T-cell (primary cell): Measurements from ENCODE around the gene MGA. TPM values are rescaled to one million over a fixed set of nuclear protein-coding genes. Genes with fewer than 3 reads are reported as not detected.

Source experiments
- ATAC-seq, 4 experiments: fragments of 200-7000 bp in 3 of 4; fragments of 150-1000 bp in 1 of 4; cut with Tn5 transposase; replicated peaks in 1 of 4; 1 replicate in 3 of 4; 2 replicates in 1 of 4; pipeline ENCODE4 v1.10.0; 2021; ENCODE audit warnings: moderate library complexity in 3 of 4, mild to moderate bottlenecking in 2 of 4, moderate number of reproducible peaks in 1 of 4
- CTCF ChIA-PET, 2 donors: fragments of 300-600 bp; sonication (Branson Sonifier 250); formaldehyde crosslinking; loops; one replicate each; lab custom pipeline; 2022; ENCODE audit warnings: antibody characterized with exemption in 2 of 2; lab: Charles Lee
- POLR2A ChIA-PET, 2 donors: fragments of 300-600 bp; sonication (Branson Sonifier 250); formaldehyde crosslinking; loops; one replicate each; lab custom pipeline; 2022; ENCODE audit warnings: antibody characterized with exemption in 2 of 2; lab: Charles Lee
- DNase-seq, 35 experiments: peaks; one replicate each; pipeline versions ENCODE4 v3.0.0 to v3.0.0-alpha.2; 2013 to 2023
- H3K27ac ChIP-seq: one replicate; pipeline ENCODE4 v1.5.1; 2013; ENCODE audit warnings: low read length
- H3K27me3 ChIP-seq, 2 experiments: replicated peaks in 1 of 2; 1 replicate in 1 of 2; 2 replicates in 1 of 2; pipeline versions ENCODE4 v1.6.1 to v1.7.0; 2013; ENCODE audit warnings: low read length in 1 of 2, mixed read lengths in 1 of 2; ENCODE audit not compliant: control insufficient read depth in 2 of 2, insufficient read depth in 2 of 2; ENCODE audit errors: extremely low read depth in 1 of 2
- H3K36me3 ChIP-seq, 2 donors: 1 replicate in 1 of 2; 2 replicates in 1 of 2; pipeline versions ENCODE4 v1.6.1 to v1.7.0; 2013; ENCODE audit warnings: low read length in 1 of 2; ENCODE audit not compliant: control insufficient read depth in 2 of 2, insufficient read depth in 1 of 2; ENCODE audit errors: extremely low read depth in 1 of 2
- H3K4me1 ChIP-seq, 2 experiments: 1 replicate in 1 of 2; 2 replicates in 1 of 2; pipeline versions ENCODE4 v1.6.1 to v1.7.0; 2013; ENCODE audit warnings: low read length in 2 of 2, mixed read lengths in 1 of 2; ENCODE audit not compliant: insufficient read depth in 2 of 2, control insufficient read depth in 1 of 2; ENCODE audit errors: extremely low read depth in 1 of 2
- H3K4me3 ChIP-seq, 2 donors: 1 replicate in 1 of 2; 2 replicates in 1 of 2; pipeline versions ENCODE4 v1.5.1 to v1.7.0; 2013; ENCODE audit warnings: mild to moderate bottlenecking in 2 of 2, low read length in 1 of 2, moderate library complexity in 1 of 2; ENCODE audit not compliant: control insufficient read depth in 1 of 2; ENCODE audit errors: extremely low read depth in 1 of 2
- H3K9me3 ChIP-seq: 2 replicates; pipeline ENCODE4 v1.7.0; 2013
- H3K27ac Mint-ChIP-seq, 2 donors: one replicate each; pipeline ENCODE4 v1.8.0; 2020 to 2021; ENCODE audit warnings: mild to moderate bottlenecking in 2 of 2, mixed read lengths in 2 of 2
- H3K27me3 Mint-ChIP-seq, 2 donors: one replicate each; pipeline ENCODE4 v1.8.0; 2021 to 2022; ENCODE audit warnings: mixed read lengths in 2 of 2
- H3K36me3 Mint-ChIP-seq: one replicate; pipeline ENCODE4 v1.8.0; 2021; ENCODE audit warnings: mixed read lengths
- H3K4me1 Mint-ChIP-seq, 3 donors: one replicate each; pipeline ENCODE4 v1.8.0; 2020 to 2022; ENCODE audit warnings: mixed read lengths in 3 of 3, mild to moderate bottlenecking in 1 of 3
- H3K4me3 Mint-ChIP-seq, 3 donors: one replicate each; pipeline ENCODE4 v1.8.0; 2020 to 2022; ENCODE audit warnings: mild to moderate bottlenecking in 3 of 3, mixed read lengths in 3 of 3, moderate library complexity in 3 of 3
- H3K9me3 Mint-ChIP-seq, 3 donors: one replicate each; pipeline ENCODE4 v1.8.0; 2020 to 2022; ENCODE audit warnings: mixed read lengths in 3 of 3
- WGBS: methylation state at CpG from one replicate; pipeline ENCODE4 v1.1.5; 2013; ENCODE audit warnings: missing lambda C conversion rate; ENCODE audit not compliant: insufficient coverage; 5-methylcytosine and 5-hydroxymethylcytosine counted together
- total RNA-seq, 35 experiments: library from RNA in 6 of 35; stranded (reverse) in 6 of 35; fragments of 120-200 nt in 1 of 35; gene quantifications; one replicate each; pipeline versions ENCODE4 v1.2.1 to v1.2.4 and lab custom pipeline; 2013 to 2026

Gene MGA
- total RNA-seq, 5 donors from 2014 or later (not counting 1 experiment from before 2014, with no cell fraction given) = 49.7 to 58.7 (median 54.7) TPM

DNA sequence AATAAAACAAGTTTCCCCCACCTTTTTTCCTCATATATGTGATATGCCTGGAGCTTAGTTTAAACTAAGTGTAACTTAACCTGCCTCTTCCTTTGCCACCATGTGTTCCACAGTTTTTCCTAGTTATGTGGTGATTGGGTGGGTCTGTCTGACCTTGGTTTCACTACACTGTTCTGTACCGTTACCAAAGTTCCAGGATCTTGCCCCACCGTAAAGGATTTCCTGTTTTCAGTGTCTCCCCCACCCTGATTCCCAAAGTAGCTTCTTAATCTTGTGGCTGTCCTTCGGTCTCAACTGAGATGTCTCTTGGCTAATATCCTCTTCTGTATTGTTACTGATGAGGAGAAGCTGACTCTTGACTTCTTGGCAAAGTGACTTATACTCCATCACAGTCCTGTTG, 6.4 kb upstream of the MGA start:
- Mint-ChIP-seq H3K4me3 (no peak overlapping the region), H3K27ac (no peak overlapping the region), H3K4me1 (peaks cover 0 to 5% (median 0%) of the 10 kb centered on the region in 3 donors), H3K27me3 (peaks cover 0 to 3% of the 10 kb centered on the region in 2 donors), H3K36me3 (peaks cover 4% of the 10 kb centered on the region), H3K9me3 (peaks cover 6 to 8% (median 7%) of the 10 kb centered on the region in 3 donors)
- no peaks in the 10 kb centered on the region for H3K4me1 ChIP-seq
- POLR2A ChIA-PET = interaction anchor here (0.5 to 0.7 kb wide), 3 partner anchors 11 to 759 kb away, joined by 4 to 8 read pairs (median 6); partner anchors contain the start of gene VPS18 (in 1 of the 2)
- no peak for DNase-seq
- no peaks in the 10 kb centered on the region for H3K36me3 ChIP-seq
- H3K27ac ChIP-seq = no peak overlapping the region
- ATAC-seq = no peak
- H3K27me3 ChIP-seq = peaks cover 0 to 3% of the 10 kb centered on the region in 2 experiments
- WGBS = no CpG with 5 or more reads among the region's 3 CpGs
- no peak overlapping the region for H3K4me3 ChIP-seq
- CTCF ChIA-PET = interaction anchor here in 1 of 2 donors (0.9 kb wide), 1 partner anchor 14 kb away, joined by 3 read pairs; no protein-coding TSS in a partner anchor
- no peaks in the 10 kb centered on the region for H3K9me3 ChIP-seq

DNA sequence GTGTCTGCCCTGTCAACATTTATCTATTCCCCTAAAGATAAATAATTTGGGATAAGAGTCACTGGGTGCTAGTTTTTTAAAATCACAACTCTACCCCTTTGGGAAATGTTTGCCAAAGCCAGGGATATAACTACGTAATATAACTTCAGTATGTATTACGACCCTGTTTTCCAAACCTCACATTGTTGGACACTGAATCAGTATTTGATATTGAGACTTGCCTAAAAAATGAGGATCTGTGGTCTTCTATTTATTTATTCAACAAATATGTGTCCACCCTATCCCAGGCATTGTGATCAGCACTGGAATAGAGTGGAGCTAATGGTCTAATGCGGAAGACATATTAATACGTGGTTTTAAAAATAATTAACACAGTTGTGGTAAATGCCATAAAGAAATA, 4.5 kb upstream of the MGA start:
- no peak for DNase-seq
- no peak overlapping the region for H3K27ac ChIP-seq
- POLR2A ChIA-PET = interaction anchor here in 1 of 2 donors (0.6 kb wide), 1 partner anchor 42 kb away, joined by 3 read pairs; no protein-coding TSS in a partner anchor
- H3K36me3 Mint-ChIP-seq = no peaks in the 10 kb centered on the region
- H3K9me3 ChIP-seq = no peaks in the 10 kb centered on the region
- H3K4me1 Mint-ChIP-seq = peaks cover 10 to 16% (median 14%) of the 10 kb centered on the region in 3 donors
- ATAC-seq = no peak
- peaks cover 5 to 6% (median 6%) of the 10 kb centered on the region in 3 donors for H3K9me3 Mint-ChIP-seq
- no peak overlapping the region for H3K4me3 ChIP-seq
- H3K4me1 ChIP-seq = peaks cover 0 to 12% of the 10 kb centered on the region in 2 experiments
- no CpG with 5 or more reads among the region's 4 CpGs for WGBS
- no peaks in the 10 kb centered on the region for H3K36me3 ChIP-seq
- peaks cover 0 to 3% of the 10 kb centered on the region in 2 experiments for H3K27me3 ChIP-seq
- H3K27ac Mint-ChIP-seq = no peak overlapping the region
- peaks cover 0 to 3% of the 10 kb centered on the region in 2 donors for H3K27me3 Mint-ChIP-seq
- CTCF ChIA-PET = no interaction called here
- H3K4me3 Mint-ChIP-seq = no peak overlapping the region

DNA sequence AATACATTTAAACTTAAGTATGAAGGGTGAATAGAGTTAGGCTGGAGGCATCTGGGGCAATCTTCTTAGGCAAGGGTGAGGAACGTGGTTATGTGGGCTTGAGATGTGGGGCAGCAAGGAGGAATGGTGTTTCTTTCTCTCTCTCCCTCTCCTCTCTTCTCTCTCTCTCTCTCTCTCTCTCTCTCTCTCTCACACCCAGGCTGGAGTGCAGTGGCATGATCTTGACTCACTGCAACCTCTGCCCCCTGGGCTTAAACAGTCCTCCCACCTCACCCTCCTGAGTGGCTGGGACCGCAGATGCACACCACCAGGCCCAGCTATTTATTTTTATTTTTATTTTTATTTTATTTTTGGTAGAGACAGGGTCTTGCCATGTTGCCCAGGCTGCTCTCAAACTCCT, 4.0 kb upstream of the MGA start:
- Mint-ChIP-seq H3K4me3 (no peak overlapping the region), H3K27ac (no peak overlapping the region), H3K4me1 (peaks cover 15 to 21% (median 17%) of the 10 kb centered on the region in 3 donors), H3K27me3 (peaks cover 0 to 3% of the 10 kb centered on the region in 2 donors), H3K36me3 (no peaks in the 10 kb centered on the region), H3K9me3 (peaks cover under 1 to 5% (median 2%) of the 10 kb centered on the region in 3 donors)
- POLR2A ChIA-PET = no interaction called here
- Histone ChIP-seq H3K27ac (no peak overlapping the region), H3K36me3 (no peaks in the 10 kb centered on the region), H3K4me1 (peaks cover 3 to 17% of the 10 kb centered on the region in 2 experiments), H3K4me3 (no peak overlapping the region), H3K9me3 (no peaks in the 10 kb centered on the region), H3K27me3 (peaks cover 0 to 3% of the 10 kb centered on the region in 2 experiments)
- DNase-seq (no peak), ATAC-seq (no peak)
- CTCF ChIA-PET = no interaction called here
- WGBS = no CpG with 5 or more reads among the region's 2 CpGs

DNA sequence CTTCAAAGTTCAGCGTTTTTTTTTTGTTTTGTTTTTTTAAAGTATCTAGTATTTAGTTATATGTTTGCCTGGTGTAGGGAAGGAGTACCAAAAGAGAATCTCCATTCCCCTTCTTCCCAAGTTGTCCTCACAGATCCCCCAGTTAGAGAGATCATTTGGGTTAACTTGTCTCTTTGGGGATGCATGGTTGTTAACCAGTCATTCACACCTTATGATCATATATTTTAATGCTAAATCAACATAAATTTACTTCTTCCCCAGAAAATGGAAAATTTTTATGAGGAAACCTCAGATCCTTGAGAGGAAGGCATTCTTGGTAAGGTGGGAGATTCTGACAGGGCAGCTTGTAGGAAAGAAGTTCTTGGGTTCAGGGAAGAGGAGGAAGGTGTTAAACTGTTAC, 1.5 kb upstream of the MGA start:
- CTCF ChIA-PET = no interaction called here
- peak overlapping the region in 1 of 2 donors; percentile 53 for H3K27ac Mint-ChIP-seq

DNA sequence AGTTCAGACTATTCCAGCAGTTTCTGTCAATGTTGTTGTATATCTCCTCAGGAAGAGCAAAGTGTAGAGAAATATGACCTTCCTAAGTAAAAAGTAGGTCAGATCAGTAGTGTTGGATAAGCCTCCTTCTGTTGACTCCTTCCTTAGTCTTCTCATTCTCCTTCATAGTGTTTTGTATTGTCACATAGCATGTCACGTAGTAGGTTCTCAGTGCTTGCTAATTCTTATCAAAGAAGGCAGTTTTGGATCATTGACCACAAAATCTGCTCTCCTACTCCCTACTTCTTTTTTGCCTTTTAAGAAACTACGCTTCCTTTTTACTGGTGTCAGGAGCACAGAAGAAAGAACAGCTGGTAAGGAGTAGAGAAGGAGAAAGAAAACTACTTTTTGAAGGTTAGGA, 1.0 kb upstream of the MGA start:
- H3K27ac Mint-ChIP-seq = peak overlapping the region in 1 of 2 donors; percentile 53
- ATAC-seq = no peak
- WGBS = no CpG with 5 or more reads among the region's 2 CpGs
- ChIA-PET CTCF (interaction anchor here in 1 of 2 donors (1.4 kb wide), 1 partner anchor 65 kb away, joined by 3 read pairs; no protein-coding TSS in a partner anchor), POLR2A (no interaction called here)
- H3K4me1 Mint-ChIP-seq = peaks cover 39 to 46% (median 42%) of the 10 kb centered on the region in 3 donors
- Histone ChIP-seq H3K4me1 (peaks cover 14 to 30% of the 10 kb centered on the region in 2 experiments), H3K27me3 (peaks cover 0 to 3% of the 10 kb centered on the region in 2 experiments), H3K36me3 (no peaks in the 10 kb centered on the region), H3K4me3 (no peak overlapping the region), H3K27ac (no peak overlapping the region), H3K9me3 (no peaks in the 10 kb centered on the region)
- peaks cover 0 to 3% (median 0%) of the 10 kb centered on the region in 3 donors for H3K9me3 Mint-ChIP-seq
- peaks cover 0 to 3% of the 10 kb centered on the region in 2 donors for H3K27me3 Mint-ChIP-seq
- peak overlapping the region; percentile 88 to 98 (median 96) for H3K4me3 Mint-ChIP-seq
- DNase-seq = no peak
- no peaks in the 10 kb centered on the region for H3K36me3 Mint-ChIP-seq

More for the DNA sequence above, 1.5 kb upstream of the MGA start:
- Histone ChIP-seq H3K4me3 (no peak overlapping the region), H3K36me3 (no peaks in the 10 kb centered on the region), H3K9me3 (no peaks in the 10 kb centered on the region), H3K4me1 (peaks cover 14 to 30% of the 10 kb centered on the region in 2 experiments), H3K27me3 (peaks cover 0 to 3% of the 10 kb centered on the region in 2 experiments), H3K27ac (no peak overlapping the region)
- H3K4me1 Mint-ChIP-seq = peaks cover 37 to 44% (median 42%) of the 10 kb centered on the region in 3 donors
- DNase-seq = no peak
- peaks cover 0 to 3% (median 0%) of the 10 kb centered on the region in 3 donors for H3K9me3 Mint-ChIP-seq
- peaks cover 0 to 3% of the 10 kb centered on the region in 2 donors for H3K27me3 Mint-ChIP-seq
- no CpG with 5 or more reads among the region's 1 CpG for WGBS
- no peaks in the 10 kb centered on the region for H3K36me3 Mint-ChIP-seq
- POLR2A ChIA-PET = no interaction called here
- no peak for ATAC-seq
- peak overlapping the region in 1 of 3 donors; percentile 28 for H3K4me3 Mint-ChIP-seq

DNA sequence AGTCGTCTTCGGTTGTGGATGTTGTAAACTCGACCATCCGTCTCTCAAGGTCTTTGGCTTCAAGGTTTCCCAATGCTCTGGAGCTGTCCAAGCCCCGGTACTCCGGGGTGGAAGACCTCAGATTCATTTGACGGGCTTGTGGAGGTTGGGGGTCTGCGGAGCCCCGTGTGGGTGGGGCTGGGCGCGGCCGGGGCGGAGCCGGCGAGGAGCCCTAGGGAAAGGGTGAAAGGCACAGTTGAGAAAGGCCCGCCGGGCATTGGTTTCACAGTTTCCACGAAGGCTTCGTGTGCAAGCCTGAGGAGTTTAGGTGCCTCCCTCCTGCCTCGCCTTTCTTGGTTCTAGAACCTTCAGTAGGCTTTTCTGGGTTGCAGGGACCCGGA, 360 bp upstream of the MGA start:
- peak overlapping the region; percentile 94 to 96 for H3K27ac Mint-ChIP-seq
- peaks cover 0 to 3% of the 10 kb centered on the region in 2 donors for H3K27me3 Mint-ChIP-seq
- Histone ChIP-seq H3K9me3 (no peaks in the 10 kb centered on the region), H3K36me3 (no peaks in the 10 kb centered on the region), H3K4me3 (peak overlapping the region; percentile 59 to 73), H3K27me3 (peaks cover 0 to 3% of the 10 kb centered on the region in 2 experiments), H3K27ac (peak overlapping the region; percentile 94), H3K4me1 (peaks cover 14 to 30% of the 10 kb centered on the region in 2 experiments)
- H3K9me3 Mint-ChIP-seq = peaks cover 0 to 3% (median 0%) of the 10 kb centered on the region in 3 donors
- no peak for ATAC-seq
- ChIA-PET POLR2A (interaction anchor here (0.5 to 1.5 kb wide), 3 partner anchors 27 to 122 kb away, joined by 3 to 7 read pairs (median 4); partner anchors contain the start of gene MAPKBP1 (in 1 of the 2)), CTCF (interaction anchor here in 1 of 2 donors (0.6 to 1.4 kb wide), 3 partner anchors 51 to 102 kb away, joined by 3 to 6 read pairs (median 4); no protein-coding TSS in a partner anchor)
- DNase-seq = peak in 1 of 35 experiments; percentile 1
- H3K4me1 Mint-ChIP-seq = peaks cover 44 to 53% (median 47%) of the 10 kb centered on the region in 3 donors
- H3K4me3 Mint-ChIP-seq = peak overlapping the region; percentile 88 to 98 (median 96)
- WGBS = 27% methylated on average over 21 of the region's 21 CpGs
- H3K36me3 Mint-ChIP-seq = no peaks in the 10 kb centered on the region
